HAP-1 (cell line): ENCODE data around the gene OR7A10.
"Not testable (repeated sequence)": the region's sequence is repeated elsewhere in the genome, so short reads cannot be mapped to it uniquely, and the experiment has no call there.

Source experiments
- DNase-seq, 2 experiments: peaks; one replicate each; pipeline ENCODE4 v3.0.0-alpha.2; 2016 to 2020; ENCODE audit warnings: low spot score in 2 of 2
- H3K27me3 ChIP-seq: fragments of 250-450 bp; sonication (Bioruptor Pico); 2 replicates; pipeline ENCODE4 v1.5.1; 2020; ENCODE audit warnings: low read depth, mild to moderate bottlenecking, moderate library complexity
- H3K36me3 ChIP-seq: fragments of 250-450 bp; sonication (Bioruptor Pico); replicated peaks from 2 replicates; pipeline ENCODE4 v1.5.1; 2020; ENCODE audit warnings: mild to moderate bottlenecking
- H3K4me1 ChIP-seq: fragments of 250-450 bp; sonication (Bioruptor Pico); 2 replicates; pipeline ENCODE4 v1.5.1; 2020; ENCODE audit warnings: mild to moderate bottlenecking
- H3K4me3 ChIP-seq: fragments of 250-450 bp; sonication (Bioruptor Pico); 2 replicates; pipeline ENCODE4 v1.5.1; 2020; ENCODE audit warnings: mild to moderate bottlenecking, moderate library complexity
- H3K9me3 ChIP-seq: fragments of 250-450 bp; sonication (Bioruptor Pico); 2 replicates; pipeline ENCODE4 v1.5.1; 2020; ENCODE audit warnings: mild to moderate bottlenecking, moderate library complexity
- in situ Hi-C: fragments of 300-500 bp; cut with MboI; formaldehyde crosslinking; loops from 3 replicates; pipeline ENCODE4 v1.14.3; 2020; ENCODE audit warnings: low sequenced_read_pairs, inconsistent platforms, mixed read lengths

The OR7A10 gene

DNA sequence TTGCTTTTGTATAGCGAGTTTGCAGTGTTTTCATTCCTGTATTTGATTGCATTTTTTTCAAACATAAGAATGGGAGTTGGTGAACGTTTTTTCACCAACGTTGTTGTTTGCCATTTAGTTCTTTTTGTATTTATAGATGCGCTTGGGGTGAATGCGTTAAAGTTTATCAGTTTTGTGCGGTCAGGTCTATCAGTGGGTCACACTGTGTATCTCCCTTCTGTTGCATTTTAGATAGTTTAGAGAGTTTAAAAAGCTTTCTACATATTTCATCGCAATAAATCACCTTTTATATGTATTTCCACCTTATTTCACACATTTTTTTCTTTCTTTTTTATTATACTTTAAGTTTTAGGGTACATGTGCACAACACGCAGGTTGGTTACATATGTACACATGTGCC lies 30.1 kb downstream of the OR7A10 start:
- Histone ChIP-seq H3K4me1 (no peaks in the 10 kb centered on the region), H3K36me3 (no peaks in the 10 kb centered on the region), H3K27me3 (peaks cover 4% of the 10 kb centered on the region; the same call in 1 of the 2 replicates), H3K4me3 (no peak overlapping the region), H3K9me3 (no peaks in the 10 kb centered on the region)
- DNase-seq, result no peak
- in situ Hi-C loops, result no loop called here

DNA sequence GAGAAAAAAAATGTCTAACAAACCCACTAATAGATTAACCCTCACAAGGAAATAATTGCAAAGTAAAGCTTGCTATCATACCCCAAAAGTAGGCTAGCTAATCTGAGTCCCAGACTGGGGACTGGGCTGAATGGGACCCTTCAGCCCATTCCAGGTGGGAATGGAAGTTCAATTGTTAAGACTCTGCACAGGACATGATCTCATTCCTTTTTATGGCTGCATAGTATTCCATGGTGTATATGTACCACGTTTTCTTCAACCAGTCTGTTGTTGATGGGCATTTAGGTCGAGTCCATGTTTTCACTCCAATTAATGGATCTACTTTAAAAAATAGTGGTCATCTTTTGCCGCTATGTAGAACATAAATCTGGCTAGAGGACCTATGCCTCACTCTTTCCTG lies 31.7 kb downstream of the OR7A10 start:
- Histone ChIP-seq H3K9me3 (no peaks in the 10 kb centered on the region), H3K4me3 (no peak overlapping the region)

DNA sequence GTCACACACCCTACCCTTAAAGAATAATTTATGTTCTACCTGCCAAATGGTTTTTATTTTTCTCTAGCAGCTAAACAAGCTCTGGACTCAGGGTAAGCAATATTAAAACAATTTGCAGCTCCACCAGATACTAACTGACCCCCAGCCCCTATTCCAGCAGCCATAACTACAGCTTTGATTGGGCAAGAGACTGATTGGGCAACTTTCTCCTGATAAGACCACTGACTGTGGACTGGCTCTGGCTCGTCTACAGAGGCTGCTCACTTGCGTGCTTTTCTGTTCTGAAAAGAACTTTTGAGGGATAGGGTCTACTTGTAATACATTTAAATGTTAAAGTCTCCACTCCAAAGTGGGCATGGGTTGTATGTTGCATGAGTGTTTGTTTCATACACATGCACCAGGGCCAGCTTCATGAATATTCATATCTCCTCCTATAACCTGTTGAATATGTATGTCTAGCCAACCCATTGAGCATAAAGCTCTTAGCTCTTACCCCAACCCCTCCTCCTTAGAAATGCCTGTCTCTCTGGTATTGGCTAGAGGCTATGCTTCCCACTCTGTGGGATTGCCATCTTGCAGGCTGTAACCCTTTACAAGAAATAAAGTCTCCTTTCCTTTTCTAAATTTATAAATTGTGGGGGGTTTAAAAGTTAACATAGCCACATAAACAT lies 33.6 kb downstream of the OR7A10 start:
- H3K27me3 ChIP-seq, result peaks cover 4% of the 10 kb centered on the region; the same call in 1 of the 2 replicates

More for the DNA sequence above, 31.7 kb downstream of the OR7A10 start:
- DNase-seq, result no peak
- no peaks in the 10 kb centered on the region for H3K36me3 ChIP-seq
- no peaks in the 10 kb centered on the region for H3K4me1 ChIP-seq
- in situ Hi-C loops, result no loop called here
- peaks cover 4% of the 10 kb centered on the region; the same call in 1 of the 2 replicates for H3K27me3 ChIP-seq

DNA sequence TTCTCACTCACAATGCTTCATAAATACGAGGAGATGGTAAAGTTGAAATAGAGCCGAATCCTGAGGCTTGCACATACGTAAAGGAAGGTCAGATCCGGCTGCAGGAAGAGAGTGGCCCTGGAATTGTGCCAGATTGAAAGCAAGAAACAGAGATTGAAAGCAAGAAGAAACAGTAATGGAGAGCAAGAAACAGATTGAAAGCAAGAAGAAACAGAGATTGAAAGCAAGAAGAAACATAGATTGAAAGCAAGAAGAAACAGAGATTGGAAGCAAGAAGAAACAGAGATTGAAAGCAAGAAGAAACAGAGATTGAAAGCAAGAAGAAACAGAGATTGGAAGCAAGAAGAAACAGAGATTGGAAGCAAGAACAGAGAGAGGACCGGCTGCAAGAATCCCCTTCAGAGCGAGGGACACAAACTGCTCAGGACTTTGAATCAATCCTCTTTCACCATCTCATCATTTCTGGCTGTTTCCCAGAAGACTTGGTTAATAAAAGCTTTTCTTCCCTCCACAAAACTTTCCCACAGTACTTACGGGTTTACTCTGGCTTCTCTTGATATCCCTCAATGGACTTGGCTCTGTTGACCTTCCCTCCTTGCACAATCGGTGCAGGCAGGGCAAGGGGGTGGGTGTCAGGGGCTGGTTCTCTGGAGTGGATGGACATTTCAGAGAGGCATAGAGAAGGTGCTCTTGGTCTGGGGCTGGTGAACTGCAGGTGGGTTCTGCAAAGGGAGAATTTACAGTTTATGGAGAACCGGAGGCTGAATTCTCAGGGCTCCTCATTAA lies 39.3 kb downstream of the OR7A10 start:
- Histone ChIP-seq H3K4me3 (no peak overlapping the region), H3K9me3 (no peaks in the 10 kb centered on the region), H3K36me3 (no peaks in the 10 kb centered on the region), H3K27me3 (no peaks in the 10 kb centered on the region), H3K4me1 (no peaks in the 10 kb centered on the region)
- in situ Hi-C loops, result no loop called here
- DNase-seq, result no peak

More for the DNA sequence above, 33.6 kb downstream of the OR7A10 start:
- no peaks in the 10 kb centered on the region for H3K9me3 ChIP-seq
- DNase-seq, result no peak
- H3K4me1 ChIP-seq, result no peaks in the 10 kb centered on the region
- H3K4me3 ChIP-seq, result no peak overlapping the region
- in situ Hi-C loops, result no loop called here
- no peaks in the 10 kb centered on the region for H3K36me3 ChIP-seq

DNA sequence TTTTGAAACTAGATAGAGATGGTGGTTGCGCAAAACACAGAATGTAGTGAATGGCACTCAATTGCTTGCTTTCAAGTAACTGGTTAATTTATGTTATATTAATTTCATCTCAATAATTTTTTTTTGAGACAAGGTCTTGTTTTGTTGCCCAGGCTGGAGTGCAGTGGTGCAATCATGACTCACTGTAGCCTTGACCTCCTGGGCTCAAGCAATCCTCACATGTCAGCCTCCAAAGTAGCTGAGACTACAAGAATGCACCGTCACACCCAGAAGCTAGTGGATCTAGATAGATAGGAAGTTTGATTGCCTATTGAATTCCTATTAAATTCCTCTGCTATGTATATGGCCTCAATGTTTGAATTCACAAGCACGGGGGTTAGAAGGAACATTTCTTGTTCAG lies 44.0 kb downstream of the OR7A10 start:
- Histone ChIP-seq H3K36me3 (no peaks in the 10 kb centered on the region), H3K9me3 (no peaks in the 10 kb centered on the region), H3K27me3 (no peaks in the 10 kb centered on the region), H3K4me1 (no peaks in the 10 kb centered on the region), H3K4me3 (no peak overlapping the region)
- in situ Hi-C loops, result no loop called here
- DNase-seq, result no peak

DNA sequence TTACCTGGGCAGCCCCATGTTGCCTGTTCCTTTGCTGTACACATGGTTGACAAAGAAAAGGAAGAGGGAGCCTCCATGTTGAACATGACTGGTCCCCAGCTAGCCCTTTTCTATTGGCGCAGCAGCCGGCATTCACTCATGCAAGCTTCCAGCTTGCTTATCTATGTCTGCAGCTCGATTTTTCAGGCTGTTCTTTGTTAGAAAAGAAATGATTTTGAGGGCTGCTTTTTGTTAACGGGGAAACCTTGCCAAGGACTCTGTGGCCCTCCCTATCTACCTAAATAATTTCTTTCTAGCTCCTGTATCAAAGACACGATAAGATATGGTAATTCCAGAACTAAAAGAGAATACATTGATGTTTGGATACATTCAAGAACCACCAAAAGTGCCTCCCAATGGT lies 50.0 kb downstream of the OR7A10 start:
- DNase-seq, result no peak
- H3K4me1 ChIP-seq, result no peaks in the 10 kb centered on the region
- in situ Hi-C loops, result no loop called here
- H3K27me3 ChIP-seq, result no peaks in the 10 kb centered on the region
- H3K36me3 ChIP-seq, result no peaks in the 10 kb centered on the region
- no peaks in the 10 kb centered on the region for H3K9me3 ChIP-seq
- no peak overlapping the region for H3K4me3 ChIP-seq

DNA sequence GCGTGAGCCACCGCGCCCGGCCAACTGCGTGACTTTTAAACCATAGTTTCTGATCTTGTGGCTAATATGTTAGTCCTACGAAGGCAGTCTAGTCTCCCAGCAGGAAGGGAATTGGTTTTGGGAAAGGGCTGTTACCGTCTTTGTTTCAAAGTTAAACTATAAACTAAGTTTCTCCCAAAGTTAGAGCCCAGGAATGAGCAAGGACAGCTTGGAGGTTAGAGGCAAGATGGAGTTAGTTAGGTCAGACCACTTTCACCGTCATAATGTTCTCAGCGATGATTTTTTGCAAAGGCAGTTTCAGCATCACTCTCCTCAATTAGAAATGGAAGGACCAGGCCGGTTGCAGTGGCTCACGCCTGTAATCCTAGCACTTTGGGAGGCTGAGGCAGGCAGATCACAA lies 52.7 kb downstream of the OR7A10 start:
- Histone ChIP-seq H3K9me3 (no peaks in the 10 kb centered on the region; the same call in 1 of the 2 replicates), H3K36me3 (no peaks in the 10 kb centered on the region), H3K4me3 (no peak overlapping the region), H3K27me3 (no peaks in the 10 kb centered on the region), H3K4me1 (no peaks in the 10 kb centered on the region)
- DNase-seq, result no peak
- in situ Hi-C loops, result no loop called here

DNA sequence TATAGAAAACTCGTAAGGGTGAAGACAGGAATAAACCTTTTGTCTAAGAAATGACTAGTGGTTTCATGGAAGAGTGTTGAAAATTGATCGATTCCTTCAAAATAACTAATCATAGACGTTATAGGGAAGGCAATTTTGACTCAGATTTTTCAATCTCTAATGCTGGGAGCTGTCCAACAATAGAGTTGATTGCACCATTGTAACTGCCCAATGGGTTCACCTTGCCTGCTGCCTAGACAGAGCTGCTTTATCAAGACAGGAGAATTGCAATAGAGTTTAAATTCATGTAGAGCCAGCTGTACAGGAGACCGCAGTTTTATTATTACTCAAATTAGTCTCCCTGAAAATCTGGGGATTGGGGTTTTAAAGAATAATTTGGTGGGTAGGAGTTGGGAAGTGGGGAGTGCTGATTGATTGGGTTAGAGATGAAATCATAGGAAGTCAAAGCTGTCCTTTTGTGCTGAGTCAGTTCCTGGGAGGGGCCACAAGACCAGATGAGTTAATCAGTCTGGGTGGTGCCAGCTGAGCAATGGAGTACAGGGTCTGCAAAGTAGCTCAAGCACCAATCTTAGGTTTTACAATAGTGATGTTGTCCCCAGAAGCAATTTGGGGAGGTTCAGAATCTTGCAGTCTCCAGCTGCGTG lies 53.5 kb downstream of the OR7A10 start:
- Histone ChIP-seq H3K36me3 (no peaks in the 10 kb centered on the region), H3K27me3 (no peaks in the 10 kb centered on the region), H3K4me1 (no peaks in the 10 kb centered on the region), H3K9me3 (no peaks in the 10 kb centered on the region; the same call in 1 of the 2 replicates), H3K4me3 (no peak overlapping the region)
- in situ Hi-C loops, result no loop called here
- no peak for DNase-seq

DNA sequence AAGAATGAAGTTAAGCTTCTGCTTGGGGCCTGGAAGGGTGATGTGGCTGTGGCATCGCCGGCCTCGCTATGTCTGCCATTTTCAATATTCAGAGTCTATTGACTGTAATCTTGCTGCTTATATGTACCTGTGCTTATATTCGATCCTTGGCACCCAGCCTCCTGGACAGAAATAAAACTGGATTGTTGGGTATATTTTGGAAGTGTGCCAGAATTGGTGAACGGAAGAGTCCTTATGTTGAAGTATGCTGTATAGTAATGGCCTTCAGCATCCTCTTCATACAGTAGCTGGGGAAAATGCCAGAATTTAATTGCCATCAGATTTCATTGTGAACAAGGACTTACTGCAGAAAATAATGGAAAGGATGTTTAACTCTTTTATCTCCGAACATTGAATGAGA lies 56.5 kb downstream of the OR7A10 start:
- H3K4me1 ChIP-seq, DNase-seq, H3K4me3 ChIP-seq, H3K27me3 ChIP-seq, H3K9me3 ChIP-seq, in situ Hi-C loops, H3K36me3 ChIP-seq: not testable (repeated sequence)
